22Rv1 (cell line): ENCODE results near the gene C17orf75.

Experiments
- H3K27ac ChIP-seq: fragments of 450-650 bp; 2 replicates; pipeline ENCODE4 v1.5.1; 2017
- CTCF ChIP-seq: fragments of 450-650 bp; IDR thresholded peaks from 2 replicates; pipeline ENCODE4 v1.5.1; 2017; ENCODE audit warnings: mild to moderate bottlenecking
- ZFX ChIP-seq: fragments of 450-650 bp; IDR thresholded peaks from 2 replicates; pipeline ENCODE4 v1.6.1; 2017; ENCODE audit warnings: antibody characterized with exemption, borderline replicate concordance

C17orf75 gene

GRCh38 chr17:32299580-32300164, 42.3 kb downstream of the C17orf75 start:
- H3K27ac ChIP-seq: no peak overlapping the region
- TF ChIP-seq CTCF: no peak
- no peak for TF ChIP-seq ZFX

GRCh38 chr17:32298721-32299579, 43.0 kb downstream of the C17orf75 start:
- no peak overlapping the region for H3K27ac ChIP-seq
- TF ChIP-seq ZFX: no peak
- TF ChIP-seq CTCF: no peak

- no peak overlapping the region for H3K27ac ChIP-seq
- TF ChIP-seq CTCF (no peak), ZFX (no peak)
Measured at GRCh38 chr17:32298298-32298697, 43.7 kb downstream of the C17orf75 start.

- TF ChIP-seq ZFX (no peak), CTCF (no peak)
- no peak overlapping the region for H3K27ac ChIP-seq
Measured at GRCh38 chr17:32297860-32298259, 44.1 kb downstream of the C17orf75 start.

GRCh38 chr17:32297424-32297823, 44.5 kb downstream of the C17orf75 start:
- TF ChIP-seq CTCF (no peak), ZFX (no peak)
- no peak overlapping the region for H3K27ac ChIP-seq

- H3K27ac ChIP-seq: no peak overlapping the region
- TF ChIP-seq ZFX (no peak), CTCF (no peak)
Measured at GRCh38 chr17:32292094-32292493, 49.9 kb downstream of the C17orf75 start.

GRCh38 chr17:32289471-32290070, 52.4 kb downstream of the C17orf75 start:
- no peak for TF ChIP-seq CTCF
- TF ChIP-seq ZFX: no peak
- no peak overlapping the region for H3K27ac ChIP-seq
